HG03571 (cell line): Measurements from ENCODE around the gene MME.

Experiments
- ATAC-seq: cut with Tn5 transposase; IDR thresholded peaks from one replicate; pipeline ENCODE4 v1.9.1; 2021; ENCODE audit not compliant: unreplicated experiment

The MME gene

GRCh38 chr3:155079746-155080487 is at the start of gene MME:
Gene MME, plus strand, starts transcription at chr3:155080319. Its CDS starts 3,849 bp downstream, at chr3:155084168.
- ATAC-seq = no peak

GRCh38 chr3:155031186-155031585 is 48.9 kb upstream of the MME start:
- no peak for ATAC-seq

DNA sequence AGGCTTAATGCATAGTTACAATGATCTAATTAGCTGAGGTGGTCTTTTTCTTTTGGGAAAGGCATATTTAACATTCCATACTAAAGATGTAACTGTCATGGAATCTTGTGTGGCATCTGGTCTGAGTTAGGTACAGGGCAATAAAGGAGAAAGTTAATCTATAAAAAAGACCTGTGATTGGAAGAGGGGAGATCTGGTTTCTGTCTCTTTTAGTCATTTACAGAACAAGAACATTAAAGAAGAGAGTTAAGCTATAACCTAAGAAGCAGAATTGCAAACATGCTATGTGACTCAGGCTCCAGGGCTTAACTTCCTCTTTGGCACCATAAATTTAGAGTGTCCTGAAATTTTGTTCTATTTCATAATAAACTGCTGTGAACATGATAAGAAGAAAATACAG is 47.2 kb upstream of the MME start:
- no peak for ATAC-seq

DNA sequence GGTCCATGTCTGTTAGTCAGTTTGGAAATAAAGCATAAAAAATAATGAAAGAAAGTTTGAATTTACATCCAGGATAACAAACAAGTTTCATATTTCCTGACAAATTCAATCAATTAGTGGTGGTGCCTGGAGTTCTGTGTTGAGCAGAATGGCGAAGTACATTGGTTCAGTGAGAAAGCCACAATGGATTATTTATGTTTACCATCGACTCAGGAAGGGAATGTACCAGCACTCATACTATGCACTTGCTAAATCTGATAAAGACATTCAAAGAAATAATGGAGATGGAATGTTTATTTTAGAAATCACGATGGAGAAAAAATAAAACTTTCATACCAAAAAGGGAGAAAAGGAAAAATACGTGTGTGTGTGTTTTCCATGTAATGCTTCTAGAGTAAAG is 45.3 kb upstream of the MME start:
- no peak for ATAC-seq

- no peak for ATAC-seq
These were observed 44.6 kb upstream of the MME start for GRCh38 chr3:155035553-155035952.

- ATAC-seq = no peak
These were observed 42.5 kb upstream of the MME start for GRCh38 chr3:155037508-155038202.

DNA sequence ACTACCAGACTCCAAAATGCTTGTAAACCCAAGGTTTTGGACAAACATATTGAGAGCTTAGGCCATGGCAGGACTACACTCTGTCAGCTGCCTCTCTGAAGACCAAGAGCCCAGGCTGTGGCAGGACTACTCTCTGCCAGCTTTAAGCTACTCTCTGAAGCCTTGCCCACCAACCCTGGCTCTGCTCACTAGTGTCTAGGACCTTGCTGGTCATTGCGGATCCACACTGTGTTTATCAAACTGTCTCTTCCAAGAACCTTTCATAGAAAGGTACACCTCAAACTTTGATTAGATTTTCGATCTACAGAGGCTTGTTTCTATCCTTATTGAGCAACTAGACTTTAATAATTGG is 41.9 kb upstream of the MME start:
- ATAC-seq = no peak

DNA sequence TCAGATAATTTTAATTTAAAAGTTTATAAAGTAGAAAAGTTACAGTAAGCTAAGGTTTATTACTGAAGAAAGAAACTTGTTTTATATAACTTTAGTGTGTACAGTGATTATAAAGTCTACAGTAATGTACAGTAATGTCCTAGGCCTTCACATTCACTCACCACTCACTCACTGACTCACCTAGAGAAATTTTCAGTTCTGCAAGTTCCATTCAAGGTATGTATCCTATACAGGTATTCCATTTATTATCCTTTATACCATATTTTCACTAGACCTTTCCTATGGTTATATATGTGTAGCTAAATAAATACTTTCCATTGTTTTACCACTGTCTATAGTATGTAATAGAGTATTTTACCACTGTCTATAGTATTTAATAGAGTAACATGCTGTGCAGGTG is 33.2 kb upstream of the MME start:
- ATAC-seq = no peak

DNA sequence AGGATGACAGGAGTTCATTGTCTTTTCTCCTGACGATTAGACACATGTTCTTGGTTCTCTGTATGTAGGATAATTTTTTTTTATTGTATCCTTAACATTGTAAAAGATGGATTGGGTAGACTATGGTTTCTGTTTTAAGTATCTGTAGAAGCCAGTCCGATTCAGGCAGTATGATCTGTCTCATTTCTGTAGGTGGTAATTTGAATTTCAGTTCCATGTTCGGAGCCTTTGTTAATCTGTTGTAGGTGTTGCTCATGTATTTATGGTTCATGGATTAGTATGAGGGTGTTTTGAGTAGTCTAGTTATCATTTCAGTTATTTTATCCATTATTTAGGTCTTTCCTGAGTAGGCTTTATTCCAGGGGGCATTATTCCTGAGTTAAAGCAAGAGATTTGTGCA is 32.4 kb upstream of the MME start:
- no peak for ATAC-seq

DNA sequence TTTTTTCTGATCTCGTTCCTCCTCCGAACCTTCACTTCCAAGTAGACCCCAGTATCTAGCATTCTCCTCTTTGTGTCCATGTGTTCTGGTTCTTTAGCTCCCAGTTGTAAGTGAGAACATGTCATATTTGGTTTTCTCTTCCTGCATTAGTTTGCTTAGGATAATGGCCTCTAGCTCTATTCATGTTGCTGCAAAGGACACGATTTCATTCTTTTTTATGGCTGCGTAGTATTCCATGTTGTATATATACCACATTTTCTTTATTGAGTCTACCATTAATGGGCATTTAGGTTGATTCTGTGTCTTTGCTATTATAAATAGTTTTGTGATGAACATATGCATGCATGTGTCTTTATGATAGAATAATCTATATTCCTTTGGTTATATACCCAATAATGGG is 30.2 kb upstream of the MME start:
- ATAC-seq = no peak

DNA sequence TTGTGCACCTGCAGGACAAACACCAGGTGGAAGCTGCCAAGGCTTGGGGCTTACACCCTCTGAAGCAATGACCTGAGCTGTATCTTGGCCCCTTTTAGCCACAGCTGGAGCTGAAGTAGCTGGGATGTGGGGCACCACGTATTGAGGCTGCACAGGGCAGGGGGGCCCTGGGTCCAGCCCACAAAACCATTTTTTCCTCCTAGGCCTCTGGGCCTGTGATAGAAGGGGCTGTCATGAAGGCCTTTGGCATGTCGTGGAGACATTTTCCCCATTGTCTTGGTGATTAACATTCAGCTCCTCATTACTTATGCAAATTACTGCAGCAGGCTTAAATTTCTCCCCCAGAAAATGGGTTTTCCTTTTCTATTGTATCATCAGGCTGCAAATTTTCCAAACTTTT is 27.6 kb upstream of the MME start:
- no peak for ATAC-seq

- no peak for ATAC-seq
These were observed 26.4 kb upstream of the MME start for GRCh38 chr3:155053756-155054155.

DNA sequence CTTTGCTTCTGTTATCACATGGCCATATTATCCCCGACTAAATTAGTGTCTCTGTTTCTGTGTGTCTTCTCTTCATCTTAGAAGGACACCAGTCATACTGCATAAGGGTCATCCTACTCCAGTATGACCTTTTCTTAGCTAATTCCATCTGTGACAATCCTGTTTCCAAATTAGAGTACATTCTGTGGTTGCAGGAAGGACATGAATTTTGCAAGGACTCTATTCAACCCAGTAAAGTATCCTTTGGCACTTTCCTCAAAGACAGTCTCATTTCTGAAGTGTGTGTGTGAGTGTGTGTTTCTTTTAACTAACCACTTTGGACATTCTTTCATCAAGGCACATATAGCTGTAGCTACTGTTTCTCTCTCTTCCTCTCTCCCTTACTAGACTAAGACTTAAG is 15.2 kb upstream of the MME start:
- ATAC-seq = no peak

DNA sequence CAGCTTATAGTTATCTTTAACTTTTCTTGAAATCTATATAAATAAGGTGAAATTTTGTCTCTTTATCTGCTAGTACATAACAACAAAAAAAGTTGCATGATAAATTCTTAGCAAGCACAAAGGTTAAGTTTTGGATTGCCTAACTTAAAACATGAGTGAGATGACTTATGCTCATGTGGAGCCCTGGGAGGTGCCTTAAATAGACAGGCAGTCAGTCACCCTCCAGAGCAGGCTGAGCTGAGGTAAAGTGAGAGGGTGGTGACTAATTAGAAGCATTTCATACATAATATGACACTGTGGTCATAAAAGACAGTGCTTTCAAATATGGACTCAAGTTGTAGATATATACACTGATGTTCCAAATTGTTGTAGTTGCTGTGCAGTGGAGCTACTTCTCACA is 14.6 kb upstream of the MME start:
- no peak for ATAC-seq

DNA sequence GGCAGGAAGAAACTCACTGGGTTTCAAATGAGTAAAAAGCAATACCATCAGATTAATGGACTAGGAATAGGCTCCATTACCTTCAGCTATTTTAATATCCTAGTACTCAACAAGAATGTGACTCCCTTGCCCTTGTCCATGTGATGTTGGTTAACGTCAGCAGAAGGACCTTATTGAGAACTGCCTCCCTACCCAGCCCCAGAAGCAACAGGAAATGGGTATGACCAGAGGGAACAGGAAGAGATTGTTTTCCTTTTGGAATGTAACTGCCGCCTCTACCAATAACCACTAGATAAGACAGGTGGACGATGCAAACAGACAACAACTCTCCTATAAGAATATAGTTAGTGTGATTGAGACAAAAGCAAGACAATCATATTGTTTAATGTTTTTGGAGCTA is 10.4 kb upstream of the MME start:
- ATAC-seq = no peak

GRCh38 chr3:155070316-155070715 is 9.8 kb upstream of the MME start:
- ATAC-seq = no peak

DNA sequence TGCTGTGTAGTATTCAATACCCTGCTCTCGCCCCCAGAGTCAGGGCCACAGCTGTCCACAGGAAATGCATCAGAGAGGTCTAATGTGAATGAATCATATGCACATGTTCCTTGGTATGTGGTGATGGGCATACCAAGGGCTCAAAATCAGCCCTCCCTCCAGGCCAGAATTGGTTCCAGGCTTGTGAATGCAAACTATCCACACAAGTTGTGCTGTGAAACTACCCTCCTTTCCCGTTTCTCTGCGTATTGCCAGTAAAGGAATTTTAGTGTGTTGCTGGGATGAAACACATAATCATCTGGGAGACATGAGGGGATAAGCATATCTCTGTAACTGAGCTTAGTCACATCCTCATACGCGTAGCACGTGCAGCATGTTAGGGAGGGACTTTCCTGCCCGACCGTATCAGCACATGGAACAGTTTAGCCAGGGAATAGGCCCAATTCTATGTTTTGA is 9.2 kb upstream of the MME start:
- ATAC-seq = no peak

GRCh38 chr3:155075200-155075599 is 4.9 kb upstream of the MME start:
- ATAC-seq = no peak

GRCh38 chr3:155076888-155077287 is 3.2 kb upstream of the MME start:
- no peak for ATAC-seq

GRCh38 chr3:155078711-155079467 is 1.2 kb upstream of the MME start:
- no peak for ATAC-seq

GRCh38 chr3:155079468-155079745 is 712 bp upstream of the MME start:
- no peak for ATAC-seq

- no peak for ATAC-seq
These were observed 573 bp downstream of the MME start for GRCh38 chr3:155080692-155081091.
